Activated CD8-positive, alpha-beta T cell treated with anti-CD3 and anti-CD28 coated beads, Interleukin-2, amount 10 ng/mL, durations not matched to agents 7 days and 5 days (primary cell): ENCODE data around the gene CNOT8. TPM values are rescaled to one million over a fixed set of nuclear protein-coding genes. Genes with fewer than 3 reads are reported as not detected.

Experiments used
- ATAC-seq: fragments of 150-1000 bp; cut with Tn5 transposase; one replicate; pipeline ENCODE4 v1.10.0; 2021; ENCODE audit warnings: moderate library complexity
- CTCF ChIA-PET: fragments of 350-600 bp; sonication (Branson Sonifier 250); formaldehyde crosslinking; loops from one replicate; lab custom pipeline; 2021; ENCODE audit warnings: antibody characterized with exemption; lab: Charles Lee
- POLR2A ChIA-PET: fragments of 350-600 bp; sonication (Branson Sonifier 250); formaldehyde crosslinking; loops from one replicate; lab custom pipeline; 2021; ENCODE audit warnings: antibody characterized with exemption; lab: Charles Lee
- DNase-seq: peaks from one replicate; pipeline ENCODE4 v3.0.0-alpha.2; 2020
- H3K27ac Mint-ChIP-seq: one replicate; pipeline ENCODE4 v1.8.0; 2021; ENCODE audit warnings: mild to moderate bottlenecking, mixed read lengths
- H3K27me3 Mint-ChIP-seq: one replicate; pipeline ENCODE4 v1.8.0; 2021; ENCODE audit warnings: low read depth, mixed read lengths
- H3K36me3 Mint-ChIP-seq: one replicate; pipeline ENCODE4 v1.8.0; 2021; ENCODE audit warnings: low read depth, mixed read lengths
- H3K4me1 Mint-ChIP-seq: one replicate; pipeline ENCODE4 v1.8.0; 2021; ENCODE audit warnings: low read depth, mixed read lengths
- H3K4me3 Mint-ChIP-seq: one replicate; pipeline ENCODE4 v1.8.0; 2021; ENCODE audit warnings: mild to moderate bottlenecking, mixed read lengths
- H3K9me3 Mint-ChIP-seq: one replicate; pipeline ENCODE4 v1.8.0; 2022; ENCODE audit warnings: mixed read lengths; ENCODE audit not compliant: insufficient read depth
- total RNA-seq, 2 experiments: library from RNA; stranded (reverse); gene quantifications; one replicate each; pipeline ENCODE4 v1.2.3, GENCODE V29; 2021

The CNOT8 gene
- total RNA-seq, 2 experiments from 2014 or later: 67.4 to 68.4 TPM

- H3K27ac Mint-ChIP-seq: no peak overlapping the region
- CTCF ChIA-PET: no interaction called here
- H3K9me3 Mint-ChIP-seq: peaks cover 7% of the 10 kb centered on the region
- DNase-seq (no peak), ATAC-seq (no peak)
- H3K36me3 Mint-ChIP-seq: peaks cover 61% of the 10 kb centered on the region
- no peaks in the 10 kb centered on the region for H3K27me3 Mint-ChIP-seq
- POLR2A ChIA-PET: no interaction called here
- peaks cover 6% of the 10 kb centered on the region for H3K4me1 Mint-ChIP-seq
- H3K4me3 Mint-ChIP-seq: no peak overlapping the region
Measured at GRCh38 chr5:154871734-154872133, 13.3 kb downstream of the CNOT8 start.

DNA sequence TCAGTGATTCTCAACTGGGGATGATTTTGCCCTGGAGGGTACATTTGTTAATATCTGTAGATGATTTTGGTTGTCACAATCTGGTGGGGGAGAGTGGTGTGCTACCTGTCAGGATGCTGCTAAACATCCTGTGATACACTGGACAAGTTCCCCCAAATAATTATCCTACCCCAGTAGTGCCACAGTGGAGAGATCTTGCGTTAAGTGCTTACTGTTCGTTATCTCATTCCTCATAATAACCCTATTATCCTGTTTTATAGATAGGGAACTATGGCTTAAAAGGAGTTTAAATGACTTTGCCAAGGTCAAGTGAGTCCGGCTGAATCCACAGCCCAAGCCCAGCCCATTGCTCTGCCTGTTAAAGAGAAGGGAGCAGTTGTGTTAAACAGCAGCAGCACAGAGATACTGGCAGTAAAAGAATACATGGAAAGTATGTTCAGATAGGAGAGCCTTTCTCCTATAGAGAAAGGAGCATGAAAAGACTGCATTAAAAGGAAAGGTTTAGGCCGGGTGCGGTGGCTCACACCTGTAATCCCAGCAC, 15.4 kb downstream of the CNOT8 start:
- Mint-ChIP-seq H3K4me3 (no peak overlapping the region), H3K27me3 (no peaks in the 10 kb centered on the region), H3K27ac (no peak overlapping the region), H3K4me1 (peaks cover under 1% of the 10 kb centered on the region), H3K36me3 (peaks cover 70% of the 10 kb centered on the region), H3K9me3 (peaks cover 7% of the 10 kb centered on the region)
- POLR2A ChIA-PET: no interaction called here
- CTCF ChIA-PET: no interaction called here
- DNase-seq (no peak), ATAC-seq (no peak)

- Mint-ChIP-seq H3K9me3 (peaks cover 11% of the 10 kb centered on the region), H3K27me3 (no peaks in the 10 kb centered on the region), H3K4me1 (no peaks in the 10 kb centered on the region), H3K36me3 (peaks cover 79% of the 10 kb centered on the region), H3K4me3 (no peak overlapping the region), H3K27ac (no peak overlapping the region)
- DNase-seq (no peak), ATAC-seq (no peak)
- CTCF ChIA-PET: no interaction called here
- POLR2A ChIA-PET: no interaction called here
Measured at GRCh38 chr5:154878642-154879335, 20.4 kb downstream of the CNOT8 start.

DNA sequence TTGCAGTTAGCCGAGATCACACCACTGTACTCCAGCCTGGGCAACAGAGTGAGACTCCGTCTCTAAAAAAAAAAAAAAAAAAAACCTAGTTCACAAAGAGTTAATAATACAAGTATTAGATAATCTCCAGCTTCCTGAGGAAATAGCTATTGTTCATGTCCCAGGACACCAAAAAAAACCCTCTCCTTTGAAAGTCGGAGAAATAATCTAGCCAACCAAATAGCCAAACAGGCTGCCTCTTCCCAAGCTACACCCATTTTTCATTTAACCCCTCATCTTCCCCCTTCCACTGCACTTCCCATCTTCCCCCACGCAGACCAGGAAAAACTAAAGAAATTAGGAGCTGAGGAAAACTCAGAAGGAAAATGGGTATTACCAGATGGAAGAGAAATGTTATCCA, 23.6 kb downstream of the CNOT8 start:
- no peak overlapping the region for H3K4me3 Mint-ChIP-seq
- H3K9me3 Mint-ChIP-seq: peaks cover 18% of the 10 kb centered on the region
- H3K27me3 Mint-ChIP-seq: no peaks in the 10 kb centered on the region
- no peak for DNase-seq
- ATAC-seq: no peak
- H3K27ac Mint-ChIP-seq: no peak overlapping the region
- no peaks in the 10 kb centered on the region for H3K4me1 Mint-ChIP-seq
- ChIA-PET CTCF (no interaction called here), POLR2A (no interaction called here)
- peaks cover 78% of the 10 kb centered on the region for H3K36me3 Mint-ChIP-seq

GRCh38 chr5:154884424-154884823, 26.0 kb downstream of the CNOT8 start:
- H3K27me3 Mint-ChIP-seq: no peaks in the 10 kb centered on the region
- no peak overlapping the region for H3K27ac Mint-ChIP-seq
- DNase-seq (no peak), ATAC-seq (no peak)
- peaks cover 15% of the 10 kb centered on the region for H3K9me3 Mint-ChIP-seq
- no peak overlapping the region for H3K4me3 Mint-ChIP-seq
- ChIA-PET POLR2A (no interaction called here), CTCF (no interaction called here)
- H3K36me3 Mint-ChIP-seq: peaks cover 81% of the 10 kb centered on the region
- no peaks in the 10 kb centered on the region for H3K4me1 Mint-ChIP-seq

DNA sequence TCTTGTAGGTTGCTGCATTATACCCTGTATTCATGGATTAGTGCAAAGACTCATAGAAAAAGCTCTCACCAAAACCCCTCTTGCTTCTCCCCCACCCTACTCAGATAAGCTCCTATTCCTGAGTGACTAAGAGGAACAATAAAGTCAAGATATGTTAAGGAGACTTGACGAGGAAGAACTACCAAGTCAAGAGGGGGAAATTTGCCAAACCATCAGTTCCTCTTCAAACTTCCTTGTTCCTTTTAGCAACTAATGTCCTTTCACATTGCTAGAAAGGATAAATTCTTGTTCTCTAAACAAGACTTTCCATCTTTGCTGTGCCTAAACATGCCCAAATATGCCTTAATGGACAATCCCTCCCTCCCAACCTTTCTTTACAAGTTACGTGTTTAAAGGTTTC, 27.0 kb downstream of the CNOT8 start:
- Mint-ChIP-seq H3K4me1 (no peaks in the 10 kb centered on the region), H3K4me3 (no peak overlapping the region), H3K27ac (no peak overlapping the region), H3K36me3 (peaks cover 77% of the 10 kb centered on the region), H3K9me3 (peaks cover 15% of the 10 kb centered on the region), H3K27me3 (no peaks in the 10 kb centered on the region)
- DNase-seq: no peak
- CTCF ChIA-PET: no interaction called here
- POLR2A ChIA-PET: no interaction called here
- ATAC-seq: no peak

GRCh38 chr5:154892369-154892771, 33.9 kb downstream of the CNOT8 start:
- POLR2A ChIA-PET: no interaction called here
- ATAC-seq: no peak
- H3K36me3 Mint-ChIP-seq: peaks cover 64% of the 10 kb centered on the region

GRCh38 chr5:154893381-154893780, 35.0 kb downstream of the CNOT8 start:
- Mint-ChIP-seq H3K4me1 (peaks cover 3% of the 10 kb centered on the region), H3K4me3 (no peak overlapping the region), H3K9me3 (no peaks in the 10 kb centered on the region), H3K27ac (peak overlapping the region; percentile 30), H3K36me3 (peaks cover 62% of the 10 kb centered on the region), H3K27me3 (no peaks in the 10 kb centered on the region)
- ATAC-seq (no peak), DNase-seq (no peak)
- ChIA-PET POLR2A (no interaction called here), CTCF (no interaction called here)

More at GRCh38 chr5:154892369-154892771, 33.9 kb downstream of the CNOT8 start:
- CTCF ChIA-PET: interaction anchor here (1.3 kb wide), 1 partner anchor 12 kb away, joined by 3 read pairs; no protein-coding TSS in a partner anchor
- no peak for DNase-seq
- H3K27ac Mint-ChIP-seq: no peak overlapping the region
- H3K9me3 Mint-ChIP-seq: no peaks in the 10 kb centered on the region
- no peaks in the 10 kb centered on the region for H3K27me3 Mint-ChIP-seq
- peaks cover 2% of the 10 kb centered on the region for H3K4me1 Mint-ChIP-seq
- no peak overlapping the region for H3K4me3 Mint-ChIP-seq

DNA sequence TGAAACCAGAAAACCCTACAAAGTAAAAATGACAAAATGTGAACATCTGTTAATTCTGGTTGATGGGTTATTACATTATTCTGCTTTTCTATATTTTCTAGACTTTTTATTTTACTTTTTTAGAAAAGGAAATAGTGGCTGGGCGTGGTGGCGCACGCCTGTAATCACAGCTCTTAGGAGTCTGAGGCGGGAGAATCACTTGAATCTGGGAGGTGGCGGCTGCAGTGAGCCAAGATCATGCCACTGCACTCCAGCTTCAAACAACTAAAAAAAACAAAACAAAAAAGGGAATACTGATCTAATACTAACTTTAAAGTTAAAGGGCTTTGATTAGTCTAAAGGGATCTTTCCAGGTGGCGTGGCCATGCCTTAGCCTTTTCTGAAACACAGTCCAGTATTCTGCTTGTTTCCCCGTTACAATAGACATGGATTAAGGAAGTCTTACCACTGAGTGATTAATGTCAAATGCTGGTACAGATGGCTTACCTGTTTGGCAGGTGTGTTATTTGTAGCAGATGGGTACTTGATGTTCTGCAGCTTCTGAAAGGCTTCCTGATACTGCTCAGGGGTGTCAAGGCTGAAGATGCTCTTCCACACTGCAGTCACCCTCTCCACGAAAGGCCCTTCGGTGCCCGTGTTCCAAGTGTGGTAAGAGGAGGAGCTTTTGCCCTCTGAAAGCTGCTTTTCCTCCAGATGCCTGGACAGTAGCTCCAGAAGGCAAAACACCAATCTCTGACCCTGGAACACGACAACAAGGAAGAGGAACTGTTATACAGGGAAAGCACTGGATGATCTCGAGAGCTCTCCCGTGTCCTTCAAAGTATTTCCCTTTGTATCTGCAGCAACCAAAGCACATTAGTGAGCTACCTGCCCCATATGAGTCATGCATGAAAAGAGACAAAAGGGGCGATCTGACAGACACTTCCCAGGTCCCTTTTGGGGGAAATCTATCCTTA, 37.5 kb downstream of the CNOT8 start:
- no peaks in the 10 kb centered on the region for H3K9me3 Mint-ChIP-seq
- CTCF ChIA-PET: interaction anchor here (1.3 kb wide), 1 partner anchor 10 kb away, joined by 3 read pairs; no protein-coding TSS in a partner anchor
- peaks cover 3% of the 10 kb centered on the region for H3K4me1 Mint-ChIP-seq
- no peak overlapping the region for H3K27ac Mint-ChIP-seq
- H3K4me3 Mint-ChIP-seq: no peak overlapping the region
- no peaks in the 10 kb centered on the region for H3K27me3 Mint-ChIP-seq
- POLR2A ChIA-PET: no interaction called here
- DNase-seq (no peak), ATAC-seq (no peak)
- H3K36me3 Mint-ChIP-seq: peaks cover 60% of the 10 kb centered on the region

GRCh38 chr5:154896562-154897165, 38.2 kb downstream of the CNOT8 start:
- no peaks in the 10 kb centered on the region for H3K9me3 Mint-ChIP-seq
- no peaks in the 10 kb centered on the region for H3K27me3 Mint-ChIP-seq
- H3K4me1 Mint-ChIP-seq: peaks cover 3% of the 10 kb centered on the region
- H3K27ac Mint-ChIP-seq: no peak overlapping the region
- ATAC-seq (no peak), DNase-seq (no peak)
- CTCF ChIA-PET: interaction anchor here (1.3 kb wide), 1 partner anchor 9 kb away, joined by 3 read pairs; no protein-coding TSS in a partner anchor
- H3K4me3 Mint-ChIP-seq: no peak overlapping the region
- peaks cover 53% of the 10 kb centered on the region for H3K36me3 Mint-ChIP-seq
- POLR2A ChIA-PET: no interaction called here

DNA sequence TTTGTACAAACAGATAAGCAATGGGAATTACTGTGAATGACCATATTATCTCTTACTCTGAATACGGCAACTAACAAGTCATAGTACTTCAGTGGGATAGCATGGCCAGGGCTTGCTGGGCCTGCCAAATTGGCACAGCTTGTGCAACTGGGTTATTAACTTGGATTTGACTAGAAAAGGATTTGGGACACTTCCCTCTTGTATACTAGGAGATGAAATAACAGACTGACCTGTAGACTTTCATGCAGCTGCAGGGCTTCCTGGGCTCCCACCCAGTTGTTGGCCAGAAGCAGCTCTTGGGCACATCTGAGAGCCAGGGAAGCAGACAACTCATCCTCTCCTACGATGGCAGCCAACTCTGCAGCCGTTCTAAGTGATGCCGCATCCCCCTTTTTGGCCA, 39.8 kb downstream of the CNOT8 start:
- CTCF ChIA-PET: no interaction called here
- peaks cover 52% of the 10 kb centered on the region for H3K36me3 Mint-ChIP-seq
- H3K9me3 Mint-ChIP-seq: no peaks in the 10 kb centered on the region
- no peak overlapping the region for H3K4me3 Mint-ChIP-seq
- no peaks in the 10 kb centered on the region for H3K27me3 Mint-ChIP-seq
- POLR2A ChIA-PET: no interaction called here
- H3K27ac Mint-ChIP-seq: no peak overlapping the region
- H3K4me1 Mint-ChIP-seq: peaks cover 1% of the 10 kb centered on the region
- ATAC-seq: no peak
- DNase-seq: no peak
